ENCODE measurements around the gene RELN. TPM values are rescaled to one million over a fixed set of nuclear protein-coding genes. Genes with fewer than 3 reads are reported as not detected.

RELN gene
- total RNA-seq, 4 donors from 2014 or later, result 1.8 to 47.4 (median 6.7) TPM

- Histone ChIP-seq H3K27ac (no peak overlapping the region), H3K4me1 (no peaks in the 10 kb centered on the region), H3K36me3 (no peaks in the 10 kb centered on the region), H3K4me3 (no peak overlapping the region), H3K27me3 (no peaks in the 10 kb centered on the region), H3K9me3 (no peaks in the 10 kb centered on the region)
- DNase-seq, result no peak
- intact Hi-C loops (cut with DNase I; ENCODE audit: low total_unique reads), result no loop called here
- TF ChIP-seq CTCF (IDR thresholded peaks at IDR 0.05) (no peak), POLR2A (IDR thresholded peaks at IDR 0.05) (no peak)
Measured at GRCh38 chr7:104032486-104032885, 43.0 kb upstream of the RELN start.

GRCh38 chr7:104029765-104030164 is 40.3 kb upstream of the RELN start:
- H3K9me3 ChIP-seq, result no peaks in the 10 kb centered on the region
- intact Hi-C loops (cut with DNase I; ENCODE audit: low total_unique reads), result no loop called here
- TF ChIP-seq CTCF (IDR thresholded peaks at IDR 0.05) (no peak), POLR2A (IDR thresholded peaks at IDR 0.05) (no peak)

GRCh38 chr7:104024632-104025031 is 35.2 kb upstream of the RELN start:
- Histone ChIP-seq H3K36me3 (no peaks in the 10 kb centered on the region), H3K27ac (no peak overlapping the region), H3K4me3 (no peak overlapping the region), H3K9me3 (no peaks in the 10 kb centered on the region), H3K4me1 (no peaks in the 10 kb centered on the region), H3K27me3 (no peaks in the 10 kb centered on the region)
- TF ChIP-seq CTCF (IDR thresholded peaks at IDR 0.05), result no peak
- TF ChIP-seq POLR2A (IDR thresholded peaks at IDR 0.05), result no peak
- DNase-seq, result no peak
- intact Hi-C loops (cut with DNase I; ENCODE audit: low total_unique reads), result no loop called here

More at GRCh38 chr7:104029765-104030164, 40.3 kb upstream of the RELN start:
- Histone ChIP-seq H3K4me3 (no peak overlapping the region), H3K27me3 (no peaks in the 10 kb centered on the region), H3K36me3 (no peaks in the 10 kb centered on the region), H3K4me1 (no peaks in the 10 kb centered on the region), H3K27ac (no peak overlapping the region)
- DNase-seq, result no peak

- intact Hi-C loops (cut with DNase I; ENCODE audit: low total_unique reads), result no loop called here
Measured at GRCh38 chr7:104023100-104023499, 33.6 kb upstream of the RELN start.

GRCh38 chr7:104018425-104018824 is 29.0 kb upstream of the RELN start:
- Histone ChIP-seq H3K9me3 (no peaks in the 10 kb centered on the region), H3K4me3 (no peak overlapping the region), H3K36me3 (no peaks in the 10 kb centered on the region), H3K4me1 (no peaks in the 10 kb centered on the region), H3K27ac (no peak overlapping the region), H3K27me3 (no peaks in the 10 kb centered on the region)
- no peak for DNase-seq
- TF ChIP-seq CTCF (IDR thresholded peaks at IDR 0.05) (no peak), POLR2A (IDR thresholded peaks at IDR 0.05) (no peak)
- intact Hi-C loops (cut with DNase I; ENCODE audit: low total_unique reads), result no loop called here

More at GRCh38 chr7:104023100-104023499, 33.6 kb upstream of the RELN start:
- H3K4me1 ChIP-seq, result no peaks in the 10 kb centered on the region
- H3K9me3 ChIP-seq, result no peaks in the 10 kb centered on the region
- no peaks in the 10 kb centered on the region for H3K36me3 ChIP-seq
- H3K4me3 ChIP-seq, result no peak overlapping the region
- H3K27ac ChIP-seq, result no peak overlapping the region
- no peak for DNase-seq
- no peaks in the 10 kb centered on the region for H3K27me3 ChIP-seq
- TF ChIP-seq POLR2A (IDR thresholded peaks at IDR 0.05), result no peak
- no peak for TF ChIP-seq CTCF (IDR thresholded peaks at IDR 0.05)
